ENCODE data around the gene MOB2.

The MOB2 gene

DNA sequence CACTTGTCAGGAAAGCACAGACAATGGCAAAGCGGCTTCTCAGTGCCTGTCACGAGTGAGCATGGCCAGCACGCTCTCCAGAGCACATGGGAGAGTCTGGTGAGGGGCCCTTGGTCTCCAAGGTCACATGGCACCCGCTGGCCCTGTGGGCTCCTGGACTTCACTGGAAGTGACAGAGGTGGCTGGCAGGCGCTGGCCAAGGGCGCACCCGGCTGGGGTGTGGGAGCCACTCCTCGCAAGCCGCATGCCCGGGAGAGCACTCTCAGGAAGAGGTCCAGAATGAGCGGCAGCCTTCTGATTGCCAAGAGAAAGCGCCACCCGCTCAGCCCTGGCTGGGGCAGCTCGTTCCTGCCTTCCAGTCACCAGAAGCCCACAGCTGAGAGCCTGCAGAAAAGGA, 17.1 kb upstream of the MOB2 start:
- DNase-seq (ENCODE audit: low read depth in 2 of 2) = no peak

DNA sequence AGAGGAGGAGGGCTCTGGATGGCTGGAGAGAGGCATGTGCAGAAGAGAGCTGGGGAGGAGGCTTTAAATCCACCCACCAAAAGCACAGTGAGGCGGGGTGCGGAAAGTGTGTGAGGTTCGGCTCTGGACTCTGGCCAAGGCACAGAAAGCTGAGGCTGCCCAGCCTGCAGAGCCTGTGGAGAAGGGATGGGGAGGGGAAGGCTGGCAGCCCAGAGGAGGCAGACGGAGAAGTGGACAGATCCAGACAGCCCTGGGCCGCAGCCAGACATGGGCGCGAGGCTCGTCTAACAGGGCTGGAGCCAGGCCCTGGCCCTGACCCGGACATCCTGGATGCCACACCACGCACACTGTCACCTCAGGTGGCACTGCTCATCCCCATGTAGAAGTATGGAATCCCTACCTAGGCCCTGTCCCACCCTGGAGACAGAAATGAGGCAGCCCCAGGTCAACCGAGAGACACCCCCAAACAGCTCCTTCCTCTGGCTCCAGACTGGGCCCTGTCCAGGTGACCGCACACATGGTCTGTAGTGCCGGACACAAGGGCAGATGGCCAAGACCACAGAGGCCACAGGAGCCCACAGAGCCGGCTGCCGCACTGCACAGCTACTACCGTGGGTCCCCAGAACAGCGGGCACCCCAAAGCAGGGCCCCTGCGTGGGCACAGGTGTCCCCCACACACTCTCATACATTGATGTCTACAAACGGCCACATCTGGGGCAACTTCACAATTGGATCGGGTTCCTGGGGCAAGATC, 16.6 kb upstream of the MOB2 start:
- DNase-seq (ENCODE audit: low read depth in 2 of 2) = no peak

DNA sequence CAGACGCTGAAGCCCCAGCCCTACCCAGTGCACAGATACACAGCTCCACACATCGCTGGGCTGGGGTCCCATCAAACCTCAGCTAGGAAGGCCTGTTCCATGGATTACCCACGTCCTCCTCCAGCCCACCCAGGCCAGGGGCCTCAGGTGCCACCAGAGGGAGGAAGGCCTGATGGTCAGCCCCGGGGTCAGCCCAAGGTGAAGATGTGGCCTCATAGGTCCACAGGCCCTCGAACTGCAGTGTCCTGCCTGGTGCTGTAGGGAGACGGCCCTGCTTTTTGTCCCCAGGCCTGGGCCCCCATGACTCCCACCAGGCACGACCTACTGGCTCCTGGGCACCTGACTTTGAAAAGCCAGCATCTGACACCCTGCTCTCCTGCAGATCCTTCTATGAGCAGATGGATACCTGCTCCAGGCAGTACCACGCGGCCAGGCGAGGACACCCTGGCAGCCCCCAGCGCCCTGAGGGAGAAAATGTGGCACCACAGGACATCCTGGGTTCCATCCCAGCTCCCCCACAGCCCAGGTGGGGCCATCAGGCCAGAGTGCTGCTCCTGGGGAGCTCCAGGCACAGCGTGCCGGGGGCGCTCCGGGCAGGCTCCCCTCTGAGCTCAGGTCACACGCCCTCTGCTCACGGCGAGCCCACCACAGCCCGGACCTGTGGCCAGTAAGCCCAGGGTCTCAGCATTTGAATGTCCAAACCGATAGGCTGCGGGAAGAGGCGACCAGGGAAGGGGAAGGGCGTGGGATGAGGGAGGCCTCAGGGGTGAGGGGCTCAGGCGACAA, 15.8 kb upstream of the MOB2 start:
- no peak for DNase-seq (ENCODE audit: low read depth in 2 of 2)

DNA sequence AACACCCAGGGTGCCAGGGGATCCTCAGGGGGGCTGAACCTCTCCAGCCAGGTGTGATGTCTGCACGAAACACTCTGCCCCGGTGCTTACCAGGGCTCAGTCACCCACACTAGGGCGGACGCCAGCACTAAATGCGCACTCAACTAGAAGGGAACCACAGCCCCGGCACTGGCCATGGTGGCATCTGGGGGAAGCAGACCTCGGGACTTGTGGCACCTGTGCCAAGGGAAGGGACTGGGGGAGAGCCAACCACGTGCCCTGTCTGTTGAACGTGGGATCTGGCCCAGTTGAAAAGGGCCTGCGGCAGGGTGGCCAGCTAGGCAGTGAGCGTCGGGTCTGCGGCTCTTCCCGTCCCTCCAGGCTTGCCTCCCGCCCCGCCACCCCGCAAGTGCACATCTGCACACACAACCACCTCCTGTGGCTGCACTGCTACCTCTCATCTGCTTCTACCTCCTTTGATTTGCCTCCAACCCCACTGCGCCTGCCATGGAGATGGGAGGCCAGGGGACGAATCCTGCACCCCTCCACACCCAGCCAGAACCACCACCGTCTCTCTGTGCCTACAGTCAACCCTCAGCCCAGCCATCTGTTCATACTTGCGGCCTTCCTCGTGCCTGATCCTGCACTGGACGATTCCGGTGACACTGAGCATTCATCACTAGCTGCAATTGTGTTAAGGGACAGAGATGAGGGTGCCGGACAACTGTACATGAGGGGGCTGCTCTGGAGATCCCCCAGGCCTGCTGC, 15.0 kb upstream of the MOB2 start:
- DNase-seq (ENCODE audit: low read depth in 2 of 2) = no peak

DNA sequence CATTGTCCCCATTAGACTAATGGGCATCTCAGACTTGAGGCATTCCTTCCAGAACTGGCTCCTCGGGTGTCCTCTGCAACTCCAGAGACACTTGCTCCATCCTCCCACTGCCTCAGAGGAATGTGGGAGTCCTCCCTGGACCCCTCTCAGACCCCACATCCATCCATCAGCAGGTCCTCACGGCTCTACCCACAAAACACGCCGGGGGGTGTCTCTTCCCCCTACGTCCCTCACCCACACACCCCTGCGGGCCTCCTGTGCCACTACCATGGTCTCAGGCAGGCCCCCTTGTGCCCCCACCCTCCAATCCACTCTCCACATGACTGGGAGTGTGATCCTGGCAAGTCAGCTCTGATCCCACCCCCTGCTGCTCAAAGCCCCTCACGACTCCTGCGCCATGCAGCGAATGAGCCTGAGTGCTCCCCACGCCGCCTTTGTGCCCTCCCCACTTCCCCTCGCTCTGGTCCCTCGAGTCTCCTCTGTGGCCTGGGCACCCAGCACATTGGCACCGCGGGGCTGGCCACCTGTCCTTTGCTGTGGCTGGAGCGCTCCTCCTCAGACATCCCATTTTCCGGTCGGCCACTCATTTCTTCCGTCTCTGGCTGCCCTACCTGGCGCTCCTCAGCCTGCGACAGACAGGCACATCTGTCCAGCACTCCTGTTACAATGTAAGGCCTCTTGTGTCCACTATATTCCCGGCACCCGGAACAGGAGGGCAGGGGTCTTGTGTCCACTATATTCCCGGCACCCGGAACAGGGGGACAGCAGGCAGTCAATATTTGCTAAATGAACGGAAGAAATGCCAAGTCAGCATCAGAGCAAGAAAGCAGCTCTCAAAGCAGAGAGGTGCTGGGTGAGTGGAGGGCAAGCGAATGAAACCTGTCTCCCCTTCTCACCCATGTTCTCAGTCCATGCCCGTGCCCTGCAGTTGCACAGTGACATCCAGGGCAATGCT, 14.2 kb upstream of the MOB2 start:
- no peak for DNase-seq (ENCODE audit: low read depth in 2 of 2)

DNA sequence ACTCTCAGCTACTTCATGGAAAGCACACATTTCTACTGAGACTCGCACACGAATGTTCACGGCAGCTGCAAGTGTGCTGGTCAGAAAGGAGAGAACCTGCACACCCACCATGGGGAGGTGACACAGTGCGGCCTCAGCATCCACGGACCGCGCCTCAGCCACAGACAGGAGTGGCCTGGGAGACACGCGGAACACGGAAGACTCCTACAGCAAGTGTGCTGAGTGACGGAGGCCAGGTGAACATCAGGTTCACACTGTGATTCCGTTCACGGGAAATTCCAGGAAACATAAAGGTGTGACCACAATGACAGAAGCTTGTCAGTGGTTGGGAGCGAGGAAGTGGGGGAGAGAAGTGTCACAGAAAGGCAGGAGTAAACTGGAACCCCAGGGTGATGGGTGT, 13.3 kb upstream of the MOB2 start:
- DNase-seq (ENCODE audit: low read depth in 2 of 2) = no peak

DNA sequence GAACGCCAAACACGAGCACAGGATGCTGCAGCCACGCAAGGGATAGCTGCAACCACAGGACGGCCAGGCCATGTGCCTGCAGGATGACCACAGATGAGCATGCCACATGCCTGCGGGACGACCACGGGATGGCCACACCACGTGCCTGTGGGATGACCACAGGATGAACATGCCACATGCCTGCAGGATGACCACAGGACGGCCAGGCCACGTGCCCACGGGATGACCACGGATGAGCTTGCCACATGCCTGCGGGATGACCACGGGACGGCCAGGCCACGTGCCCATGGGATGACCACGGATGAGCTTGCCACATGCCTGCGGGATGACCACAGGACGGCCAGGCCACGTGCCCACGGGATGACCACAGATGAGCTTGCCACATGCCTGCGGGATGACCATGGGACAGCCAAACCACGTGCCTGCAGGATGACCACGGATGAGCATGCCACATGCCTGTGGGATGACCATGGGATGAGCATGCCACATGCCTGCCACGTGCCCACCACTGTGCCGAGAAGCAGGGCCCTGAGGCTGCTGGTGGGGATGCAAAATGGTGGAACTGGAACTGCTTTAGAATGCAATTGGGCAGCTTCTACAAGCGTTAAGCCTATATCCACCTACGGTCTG, 12.8 kb upstream of the MOB2 start:
- no peak for DNase-seq (ENCODE audit: low read depth in 2 of 2)

DNA sequence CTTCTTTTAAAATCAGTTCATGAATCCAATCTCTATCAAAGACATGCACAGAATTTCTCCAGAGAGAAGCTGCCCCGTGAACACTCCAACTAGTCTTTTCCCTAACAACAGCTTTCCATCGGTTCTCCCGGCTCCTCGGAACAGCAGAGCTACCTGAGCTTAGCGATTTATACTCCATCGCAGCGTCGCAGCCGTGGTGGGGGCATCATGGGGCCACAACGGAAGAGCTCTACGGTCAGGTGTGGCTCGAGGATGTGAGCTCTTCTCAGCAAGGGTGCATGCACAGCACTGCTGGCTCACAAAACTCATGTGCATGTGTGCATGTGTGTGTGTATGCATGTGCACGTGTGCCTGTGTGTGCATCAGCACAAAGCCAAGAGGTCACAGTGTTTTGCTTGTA, 11.7 kb upstream of the MOB2 start:
- DNase-seq (ENCODE audit: low read depth in 2 of 2) = no peak

DNA sequence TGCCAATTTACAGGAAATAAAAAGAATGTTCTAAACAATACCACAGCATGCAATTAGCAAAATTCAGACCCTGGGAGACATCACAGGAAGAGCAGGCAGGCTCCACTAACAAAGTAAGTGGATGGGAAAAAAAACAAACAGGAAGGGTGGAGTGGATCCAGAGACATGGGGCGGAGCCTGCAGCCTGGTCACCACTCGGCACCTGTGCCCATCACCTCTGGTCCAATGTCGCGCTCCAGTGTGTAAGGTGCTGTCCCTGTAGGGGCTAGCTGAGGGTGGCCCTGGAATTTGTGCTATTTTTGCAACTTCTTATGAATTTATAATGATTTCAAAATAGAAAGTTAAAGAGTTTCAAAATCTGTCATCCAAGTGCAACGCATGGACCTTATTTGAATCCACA, 11.0 kb upstream of the MOB2 start:
- DNase-seq (ENCODE audit: low read depth in 2 of 2) = no peak

DNA sequence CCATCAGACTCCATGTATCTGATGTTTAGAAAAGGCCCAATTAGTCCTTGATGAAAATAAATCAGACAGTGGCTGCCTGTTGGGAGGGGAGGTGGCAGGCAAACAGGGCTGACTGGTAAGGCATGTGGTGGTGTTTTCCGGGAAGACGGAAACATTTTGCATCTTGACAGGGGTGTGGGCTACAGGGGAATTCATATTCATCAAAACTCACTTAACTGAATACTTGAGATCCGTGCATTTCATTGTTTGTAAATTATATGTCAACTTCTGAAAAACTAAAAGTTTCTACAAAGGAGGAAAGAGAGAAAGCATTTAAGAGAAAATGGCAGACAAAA, 10.1 kb upstream of the MOB2 start:
- no peak for DNase-seq (ENCODE audit: low read depth in 2 of 2)

DNA sequence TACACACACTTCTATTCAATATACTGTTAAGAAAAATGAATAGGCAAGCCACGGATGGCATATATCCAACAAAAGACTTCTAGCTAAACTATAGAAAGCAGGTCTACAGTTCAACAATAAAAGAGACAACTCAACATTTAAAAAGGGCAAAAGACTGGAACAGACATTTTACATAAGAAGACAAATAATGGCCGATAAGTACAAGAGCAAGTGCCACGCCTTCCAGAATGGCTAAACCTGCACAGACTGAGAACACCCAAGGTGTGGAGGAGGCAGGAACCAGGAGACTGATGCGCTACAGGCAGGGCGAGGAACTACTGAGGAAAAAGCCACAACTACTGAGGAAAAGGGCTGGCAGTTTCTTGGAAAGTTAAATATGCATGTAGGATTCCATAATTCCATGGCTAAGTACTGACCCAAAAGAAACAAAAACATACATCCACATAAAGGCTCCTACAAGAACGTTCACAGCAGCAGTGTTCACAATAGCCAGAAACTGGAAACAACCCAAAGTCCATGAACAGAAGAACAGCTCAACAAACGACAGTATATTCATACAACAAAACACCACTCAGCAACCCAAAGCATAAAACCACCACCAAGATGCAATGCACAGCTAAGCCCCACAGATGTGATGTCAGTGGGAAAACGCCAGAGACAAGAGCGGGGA, 9.6 kb upstream of the MOB2 start:
- no peak for DNase-seq (ENCODE audit: low read depth in 2 of 2)

DNA sequence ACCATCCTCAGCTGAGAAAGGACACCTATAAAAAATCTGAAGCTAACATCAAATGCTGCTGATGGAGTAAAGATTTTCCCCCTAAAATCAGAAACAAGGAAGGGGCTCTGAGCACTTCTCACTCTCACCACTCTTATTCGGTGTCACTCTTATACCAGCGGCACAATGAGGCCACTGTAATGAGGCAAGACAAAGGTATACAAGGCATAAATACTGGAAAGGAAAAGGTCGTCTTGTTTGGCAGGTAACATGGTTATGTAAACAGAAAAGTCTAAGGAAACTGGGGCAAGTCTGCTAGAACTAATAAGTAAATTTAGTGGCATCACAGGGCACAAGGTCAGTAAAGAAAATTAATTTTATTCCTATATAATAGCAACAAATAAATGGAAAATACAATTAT, 8.1 kb upstream of the MOB2 start:
- DNase-seq (ENCODE audit: low read depth in 2 of 2) = no peak

DNA sequence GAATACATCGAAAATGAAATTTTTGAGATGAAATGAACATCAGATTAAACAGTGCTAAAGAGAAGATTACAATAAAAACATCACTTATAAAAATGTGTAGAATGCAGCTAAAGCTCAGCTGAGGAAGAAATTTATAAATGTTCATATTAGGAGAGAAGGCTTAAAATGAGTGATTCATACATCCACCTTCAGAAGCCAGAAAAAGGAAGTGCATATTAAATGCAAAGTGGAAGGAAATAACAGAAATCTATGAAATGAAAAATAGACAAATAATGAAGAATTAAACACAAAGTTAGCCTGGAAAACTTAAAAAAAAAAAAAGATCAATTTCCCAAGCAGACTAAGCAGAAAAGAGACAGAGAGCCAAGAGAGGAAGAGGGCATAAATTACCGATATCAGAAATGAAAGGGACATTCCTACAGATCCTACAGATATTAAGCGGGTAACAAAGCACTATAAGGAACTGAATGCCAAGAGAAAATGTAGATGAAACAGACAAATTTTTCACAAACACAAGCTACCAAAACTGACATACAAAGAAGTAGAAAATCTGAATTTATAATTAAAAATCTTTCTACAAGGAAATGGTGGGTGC, 7.2 kb upstream of the MOB2 start:
- no peak for DNase-seq (ENCODE audit: low read depth in 2 of 2)

DNA sequence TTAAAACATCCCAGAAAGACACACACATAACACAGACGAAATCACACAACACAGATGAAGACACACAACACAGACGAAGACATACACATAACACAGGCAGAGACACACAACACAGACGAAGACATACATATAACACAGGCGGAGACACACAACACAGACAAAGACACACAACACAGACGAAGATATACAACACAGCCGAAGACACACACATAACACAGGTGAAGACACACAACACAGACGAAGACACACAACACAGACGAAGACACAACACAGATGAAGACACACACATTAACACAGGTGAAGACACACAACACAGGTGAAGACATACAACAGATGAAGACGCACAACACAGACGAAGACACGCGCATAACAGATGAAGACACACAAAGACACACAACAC, 4.8 kb upstream of the MOB2 start:
- no peak for DNase-seq (ENCODE audit: low read depth in 2 of 2)

DNA sequence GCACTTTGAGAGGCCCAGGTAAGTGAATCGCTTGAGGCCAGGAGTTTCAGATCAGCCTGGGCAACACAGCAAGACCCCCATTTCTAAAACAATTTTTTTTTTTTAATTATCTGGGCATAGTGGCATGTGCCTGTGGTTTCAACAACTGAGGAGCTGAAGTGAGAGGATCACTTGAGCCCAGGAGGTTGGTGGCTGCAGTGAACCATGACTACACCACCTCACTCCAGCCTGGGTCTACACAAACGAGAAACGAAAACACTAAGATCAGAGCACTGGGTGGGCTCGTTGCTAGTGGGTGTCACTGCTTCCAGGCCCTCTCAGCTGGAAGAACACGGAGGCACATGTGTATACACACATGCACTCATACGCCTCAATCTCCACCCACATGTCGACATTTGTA, 4.1 kb upstream of the MOB2 start:
- no peak for DNase-seq (ENCODE audit: low read depth in 2 of 2)

DNA sequence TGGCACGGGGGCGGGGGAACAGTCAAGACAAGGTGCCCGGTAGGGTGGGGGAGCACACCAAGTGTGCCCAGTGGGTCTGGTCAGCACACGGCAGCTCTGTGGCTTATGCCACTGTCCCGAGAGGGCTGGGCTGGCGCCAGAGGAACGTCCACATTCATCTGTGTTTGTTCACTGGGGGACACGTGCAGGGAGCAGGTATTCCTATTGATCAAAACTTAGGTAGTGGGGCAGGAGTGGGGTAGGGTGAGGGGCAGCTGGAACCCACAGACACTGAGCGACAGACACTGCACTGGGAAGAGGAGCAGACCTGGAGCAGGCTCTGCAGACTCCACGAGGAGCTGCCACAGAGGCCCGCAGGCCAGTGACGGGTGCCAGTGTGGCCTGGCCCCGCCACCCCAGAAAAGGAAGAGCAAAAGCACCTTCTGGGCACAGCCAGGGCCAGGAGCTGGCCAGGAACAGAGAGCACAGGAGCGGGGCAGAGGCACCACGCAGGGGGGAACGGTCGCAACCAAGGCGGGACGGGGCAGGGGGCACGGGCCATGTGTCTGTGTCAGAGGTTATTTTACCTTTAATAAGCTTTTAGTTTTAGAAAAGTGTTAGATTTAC, 2.1 kb upstream of the MOB2 start:
- DNase-seq (ENCODE audit: low read depth in 2 of 2) = no peak

DNA sequence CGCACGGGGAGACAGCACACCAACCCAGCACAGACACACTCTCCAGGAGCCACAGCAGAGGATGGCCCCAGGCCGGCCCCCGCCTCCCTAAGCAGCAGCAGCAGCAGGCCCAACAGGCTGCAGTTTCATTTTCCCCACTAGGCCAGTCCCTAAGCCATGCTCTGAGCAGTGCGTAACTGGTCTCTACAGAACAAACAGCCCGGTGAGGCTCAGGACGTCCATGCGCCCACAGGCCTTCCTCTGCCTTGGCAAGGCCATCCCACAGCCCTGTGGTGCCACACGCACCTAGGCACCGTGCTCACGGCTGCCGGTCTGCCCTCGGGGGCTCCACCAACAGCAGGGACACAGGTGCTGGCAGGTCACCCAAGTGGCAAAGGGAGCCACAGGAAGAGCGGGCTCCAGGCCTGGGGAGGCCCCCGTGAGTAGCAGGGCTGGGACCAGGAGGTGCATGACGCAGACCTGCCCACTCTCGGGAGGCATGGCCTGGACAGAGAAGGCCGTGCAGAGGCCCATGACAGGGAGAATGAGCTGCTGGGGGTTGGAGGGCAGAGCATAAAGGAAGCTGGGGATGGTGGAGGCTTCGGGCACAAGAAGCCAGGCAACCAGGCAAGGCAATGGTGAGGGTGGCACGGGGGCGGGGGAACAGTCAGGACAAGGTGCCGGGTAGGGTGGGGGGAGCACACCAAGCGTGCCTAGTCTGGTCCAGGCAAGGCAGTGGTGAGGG, 1.4 kb upstream of the MOB2 start:
- DNase-seq (ENCODE audit: low read depth in 2 of 2) = no peak

DNA sequence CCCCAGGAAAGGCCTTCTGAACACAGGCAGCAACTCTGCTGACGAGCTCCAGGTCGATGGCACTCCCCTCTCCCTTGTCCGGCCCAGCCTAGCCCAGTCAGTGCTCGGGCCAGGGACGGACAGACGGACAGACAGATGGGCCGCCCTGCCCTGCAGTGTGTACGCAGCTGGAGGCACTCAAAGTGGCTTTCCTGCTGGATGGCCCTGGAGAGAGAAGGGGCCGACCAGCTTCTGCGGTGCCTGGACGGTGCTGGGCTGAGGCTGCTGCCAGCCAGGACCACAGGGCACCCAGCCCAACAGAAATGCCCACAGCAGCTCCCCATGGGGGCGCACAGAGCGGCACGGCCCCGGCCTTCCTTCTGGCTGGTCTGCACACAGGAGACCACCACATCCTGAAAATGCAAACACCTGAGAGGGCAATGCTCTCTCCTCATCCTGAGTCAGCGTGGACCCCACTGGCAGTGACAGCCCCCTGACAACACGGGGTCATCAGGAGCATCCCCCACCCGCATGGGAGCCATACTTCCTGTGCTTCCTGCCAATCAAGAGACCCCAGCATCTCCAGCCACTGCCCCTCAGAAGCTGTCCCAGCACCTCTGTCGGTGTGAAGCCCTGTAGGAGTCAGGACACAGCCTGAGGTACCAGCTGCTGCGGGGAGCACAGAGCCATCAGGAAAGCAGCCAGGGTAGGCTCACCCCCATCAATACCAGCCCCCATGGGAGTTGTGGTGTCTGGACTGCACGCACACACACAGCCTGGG, 692 bp upstream of the MOB2 start:
- DNase-seq (ENCODE audit: low read depth in 2 of 2) = no peak

DNA sequence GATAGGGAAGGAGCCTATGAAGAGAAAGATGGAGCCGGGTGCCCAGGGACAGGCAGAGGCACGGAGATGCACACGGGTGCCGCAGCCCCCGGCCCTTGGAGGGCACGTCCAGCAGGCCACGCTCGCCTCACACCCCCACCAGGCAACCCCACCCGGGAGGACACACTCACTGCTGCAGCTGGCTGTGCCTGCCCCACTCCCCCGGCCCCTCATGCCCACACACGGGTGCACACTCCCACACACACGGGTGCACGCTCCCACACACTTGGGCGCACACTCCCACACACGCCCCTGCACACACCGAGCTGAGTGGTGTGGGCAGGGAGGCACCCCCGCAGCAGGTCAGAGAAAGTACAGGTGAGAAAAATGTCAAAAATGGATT, 1.1 kb downstream of the MOB2 start:
- DNase-seq (ENCODE audit: low read depth in 2 of 2) = no peak

Data from stimulated activated CD8-positive, alpha-beta memory T cell treated with anti-CD3 and anti-CD28 coated beads, Interleukin-2, amount 100 ng/mL, for 1 hour (primary cell).